SU-DHL-6 (cell line): Measurements from ENCODE around the gene ERBB4.

ENCODE experiments used
- H2AFZ ChIP-seq: fragments of 200-600 bp; sonication (generic); 2 replicates; pipeline ENCODE4 v1.6.1; 2014; ENCODE audit warnings: low read depth, mild to moderate bottlenecking, moderate library complexity, mixed read lengths, antibody characterized with exemption, low read length; ENCODE audit not compliant: severe bottlenecking
- H3F3A ChIP-seq: fragments of 200-600 bp; shearing (Covaris generic); 2 replicates; pipeline ENCODE4 v1.6.0; 2016; ENCODE audit warnings: antibody characterized with exemption, mild to moderate bottlenecking; ENCODE audit not compliant: insufficient read depth
- H3K27ac ChIP-seq: fragments of 200-600 bp; sonication (generic); 2 replicates; pipeline ENCODE4 v1.5.1; 2016; ENCODE audit warnings: low read depth, mild to moderate bottlenecking, low read length, moderate library complexity, mixed read lengths
- H3K27me3 ChIP-seq: fragments of 200-600 bp; sonication (generic), shearing (Covaris generic); 2 replicates; pipeline ENCODE4 v1.6.0; 2014; ENCODE audit warnings: mild to moderate bottlenecking, low read length
- H3K36me3 ChIP-seq: fragments of 200-600 bp; sonication (generic); 2 replicates; pipeline ENCODE4 v1.6.1; 2014; ENCODE audit warnings: mild to moderate bottlenecking, low read length, mixed read lengths
- H3K4me2 ChIP-seq: fragments of 300-600, 200-600 bp; shearing (Covaris generic), sonication (generic); 2 replicates; pipeline ENCODE4 v1.6.0; 2014; ENCODE audit warnings: low read length, low read depth, mild to moderate bottlenecking; ENCODE audit not compliant: poor library complexity, severe bottlenecking
- H3K4me3 ChIP-seq: fragments of 200-600 bp; sonication (generic); 2 replicates; pipeline ENCODE4 v1.5.1; 2014; ENCODE audit warnings: antibody characterized with exemption, low read length, mild to moderate bottlenecking, mixed read lengths; ENCODE audit not compliant: insufficient read depth, poor library complexity, severe bottlenecking
- H3K79me2 ChIP-seq: fragments of 200-600 bp; sonication (generic); 2 replicates; pipeline ENCODE4 v1.6.1; 2014; ENCODE audit warnings: mild to moderate bottlenecking, low read length, moderate library complexity; ENCODE audit not compliant: insufficient read depth
- H3K9ac ChIP-seq: fragments of 200-600 bp; sonication (generic); 2 replicates; pipeline ENCODE4 v1.7.0; 2014; ENCODE audit warnings: mild to moderate bottlenecking, low read length
- H3K9me2 ChIP-seq: fragments of 200-600 bp; sonication (generic); replicated peaks from 2 replicates; pipeline ENCODE4 v1.6.1; 2014; ENCODE audit warnings: low read length; ENCODE audit not compliant: insufficient read depth
- H3K9me3 ChIP-seq: fragments of 200-600 bp; sonication (generic); 2 replicates; pipeline ENCODE4 v1.6.1; 2014; ENCODE audit warnings: low read length, mixed read lengths; ENCODE audit not compliant: insufficient read depth
- H4K20me1 ChIP-seq: fragments of 200-600 bp; sonication (generic); 2 replicates; pipeline ENCODE4 v1.6.1; 2014; ENCODE audit warnings: low read depth, mild to moderate bottlenecking, antibody characterized with exemption, low read length, moderate library complexity, mixed read lengths
- CTCF ChIP-seq: fragments of 200-600 bp; sonication (generic); IDR thresholded peaks from one replicate; pipeline ENCODE4 v1.5.1; 2017; ENCODE audit warnings: antibody characterized with exemption, mild to moderate bottlenecking, low read length, moderate library complexity; ENCODE audit not compliant: insufficient read depth, poor library complexity, severe bottlenecking
- EZH2phosphoT487 ChIP-seq: fragments of 200-600 bp; sonication (generic), shearing (Covaris generic); conservative IDR thresholded peaks from 2 replicates; pipeline ENCODE4 v1.6.1; 2018; ENCODE audit warnings: mild to moderate bottlenecking, antibody characterized with exemption, low read length, moderate library complexity, mixed read lengths

Gene ERBB4

GRCh38 chr2:211867845-211868451 is 670.7 kb downstream of the ERBB4 start:
- no peaks in the 10 kb centered on the region for H3K36me3 ChIP-seq
- no peaks in the 10 kb centered on the region for H3K9me3 ChIP-seq
- H3K9me2 ChIP-seq = no peaks in the 10 kb centered on the region; the same call in 1 of the 2 replicates
- H3K4me3 ChIP-seq = no peak overlapping the region
- TF ChIP-seq EZH2phosphoT487 = no peak
- TF ChIP-seq CTCF = no peak
- H3K27ac ChIP-seq = no peak overlapping the region
- no peaks in the 10 kb centered on the region for H4K20me1 ChIP-seq
- no peaks in the 10 kb centered on the region for H3K27me3 ChIP-seq
- no peaks in the 10 kb centered on the region for H3F3A ChIP-seq
- H3K79me2 ChIP-seq = no peaks in the 10 kb centered on the region
- H2AFZ ChIP-seq = no peak overlapping the region
- no peak overlapping the region for H3K4me2 ChIP-seq
- H3K9ac ChIP-seq = no peak overlapping the region

- Histone ChIP-seq H3K79me2 (no peaks in the 10 kb centered on the region), H3F3A (no peaks in the 10 kb centered on the region), H4K20me1 (no peaks in the 10 kb centered on the region), H3K27ac (no peak overlapping the region), H3K4me3 (no peak overlapping the region), H3K27me3 (no peaks in the 10 kb centered on the region; the same call in 1 of the 2 replicates), H3K9me2 (no peaks in the 10 kb centered on the region; the same call in 1 of the 2 replicates), H3K4me2 (no peak overlapping the region), H2AFZ (no peak overlapping the region), H3K9me3 (no peaks in the 10 kb centered on the region), H3K36me3 (no peaks in the 10 kb centered on the region), H3K9ac (no peak overlapping the region)
- no peak for TF ChIP-seq CTCF
- no peak for TF ChIP-seq EZH2phosphoT487
Measured at GRCh38 chr2:211864328-211864727, 674.3 kb downstream of the ERBB4 start.

- Histone ChIP-seq H3K4me3 (no peak overlapping the region), H3K36me3 (no peaks in the 10 kb centered on the region), H3K27ac (no peak overlapping the region), H3F3A (no peaks in the 10 kb centered on the region), H2AFZ (no peak overlapping the region), H3K4me2 (no peak overlapping the region), H3K9ac (no peak overlapping the region), H3K9me3 (no peaks in the 10 kb centered on the region), H3K9me2 (no peaks in the 10 kb centered on the region), H4K20me1 (no peaks in the 10 kb centered on the region), H3K79me2 (no peaks in the 10 kb centered on the region), H3K27me3 (no peaks in the 10 kb centered on the region; the same call in 1 of the 2 replicates)
- no peak for TF ChIP-seq EZH2phosphoT487
- no peak for TF ChIP-seq CTCF
Measured at GRCh38 chr2:211860224-211860623, 678.4 kb downstream of the ERBB4 start.
